Body of pancreas (tissue), 4 donors: ENCODE measurements around the gene ORAI1. TPM values are rescaled to one million over a fixed set of nuclear protein-coding genes. Genes with fewer than 3 reads are reported as not detected.
"Not testable (repeated sequence)": the region's sequence is repeated elsewhere in the genome, so short reads cannot be mapped to it uniquely, and the experiment has no call there.

ENCODE experiments used
- ATAC-seq: fragments of 150-250 bp; one replicate; pipeline ENCODE4 v1.9.1; 2016
- DNase-seq, 4 donors: peaks; one replicate each; pipeline ENCODE4 v3.0.0-alpha.2; 2019
- H3K27ac ChIP-seq, 4 donors: fragments of 200-600 bp; sonication (generic); 1 replicate in 3 of 4; 2 replicates in 1 of 4; pipeline versions ENCODE4 v1.5.1 to v1.6.1; 2016 to 2019; ENCODE audit warnings: mild to moderate bottlenecking in 1 of 4, mixed read lengths in 1 of 4, moderate library complexity in 1 of 4
- H3K27me3 ChIP-seq, 2 donors: fragments of 200-600 bp; sonication (generic); one replicate each; pipeline ENCODE4 v1.6.0; 2016; ENCODE audit warnings: mild to moderate bottlenecking in 1 of 2
- H3K36me3 ChIP-seq, 2 donors: fragments of 200-600 bp; sonication (generic); replicated peaks in 1 of 2; 2 replicates each; pipeline ENCODE4 v1.5.1; 2016; ENCODE audit warnings: low read depth in 2 of 2; ENCODE audit not compliant: insufficient read depth in 1 of 2
- H3K4me1 ChIP-seq: fragments of 200-600 bp; sonication (generic); one replicate; pipeline ENCODE4 v1.6.0; 2016
- H3K4me3 ChIP-seq, 2 donors: fragments of 200-600 bp; sonication (generic); 1 replicate in 1 of 2; 2 replicates in 1 of 2; pipeline ENCODE4 v1.5.1; 2016 to 2019
- H3K9me3 ChIP-seq, 3 donors: fragments of 200-600 bp; sonication (generic); 1 replicate in 2 of 3; 2 replicates in 1 of 3; pipeline ENCODE4 v1.5.1; 2016
- CTCF ChIP-seq, 7 experiments: fragments of 450-650 bp in 4 of 7; fragments of 200-600 bp in 3 of 7; sonication (generic) in 3 of 7; IDR thresholded peaks; one replicate each; pipeline ENCODE4 v1.5.1; 2016 to 2019; ENCODE audit warnings: antibody characterized with exemption in 7 of 7
- POLR2A ChIP-seq, 3 donors: fragments of 450-650 bp; IDR thresholded peaks; one replicate each; pipeline ENCODE4 v1.6.1; 2016; ENCODE audit warnings: antibody characterized with exemption in 3 of 3, mild to moderate bottlenecking in 2 of 3
- WGBS, 2 donors: methylation state at CpG; one replicate each; pipeline ENCODE4 v1.1.5; 2017; 5-methylcytosine and 5-hydroxymethylcytosine counted together
- intact Hi-C: fragments of 100-400 bp; cut with DNase I; formaldehyde crosslinking; loops from one replicate; pipeline ENCODE4 v1.15.1; 2023
- total RNA-seq, 2 donors: library from RNA; depleted of rRNA; stranded (reverse); fragments of >200 nt; gene quantifications; one replicate each; pipeline ENCODE4 v1.1.0, GENCODE V29; 2016

ORAI1 gene
- total RNA-seq, 2 donors from 2014 or later = 0.66 to 3.9 TPM

- Histone ChIP-seq H3K4me1 (peaks cover 20% of the 10 kb centered on the region), H3K9me3 (no peaks in the 10 kb centered on the region), H3K27ac (no peak overlapping the region), H3K27me3 (no peaks in the 10 kb centered on the region), H3K4me3 (no peak overlapping the region), H3K36me3 (no peaks in the 10 kb centered on the region)
- WGBS, 2 donors = 93 to 100% methylated on average over 3 to 5 of the region's 5 CpGs
- DNase-seq = no peak
- no peak for TF ChIP-seq CTCF (IDR thresholded peaks at IDR 0.05)
- no peak for TF ChIP-seq POLR2A (IDR thresholded peaks at IDR 0.05)
- no peak for ATAC-seq
- intact Hi-C loops = loop anchor here (5.0 kb wide), 1 partner anchor 129 kb away; no protein-coding TSS in a partner anchor
Measured at GRCh38 chr12:121676190-121676589, 49.9 kb downstream of the ORAI1 start.

- intact Hi-C loops = loop anchor here (5.0 kb wide), 1 partner anchor 131 kb away; no protein-coding TSS in a partner anchor
Measured at GRCh38 chr12:121678305-121678704, 52.0 kb downstream of the ORAI1 start.

GRCh38 chr12:121678716-121679300 lies 52.5 kb downstream of the ORAI1 start:
- 57 to 67% methylated on average over 6 to 9 of the region's 9 CpGs for WGBS, 2 donors
- peak overlapping the region in 3 of 4 donors; percentile 6 to 39 (median 21) for H3K27ac ChIP-seq
- TF ChIP-seq POLR2A (IDR thresholded peaks at IDR 0.05) = no peak
- TF ChIP-seq CTCF (IDR thresholded peaks at IDR 0.05) = no peak
- intact Hi-C loops = loop anchor here (5.0 kb wide), 1 partner anchor 132 kb away; no protein-coding TSS in a partner anchor
- H3K36me3 ChIP-seq = no peaks in the 10 kb centered on the region
- DNase-seq = no peak
- no peaks in the 10 kb centered on the region for H3K27me3 ChIP-seq
- ATAC-seq = no peak
- no peak overlapping the region for H3K4me3 ChIP-seq
- peaks cover 2% of the 10 kb centered on the region for H3K4me1 ChIP-seq
- no peaks in the 10 kb centered on the region for H3K9me3 ChIP-seq

More at GRCh38 chr12:121678305-121678704, 52.0 kb downstream of the ORAI1 start:
- peaks cover 7% of the 10 kb centered on the region for H3K4me1 ChIP-seq
- DNase-seq = no peak
- H3K27ac ChIP-seq = no peak overlapping the region
- ATAC-seq = no peak
- 77 to 80% methylated on average over 3 of the region's 3 CpGs for WGBS, 2 donors
- H3K9me3 ChIP-seq = no peaks in the 10 kb centered on the region
- no peak for TF ChIP-seq POLR2A (IDR thresholded peaks at IDR 0.05)
- TF ChIP-seq CTCF (IDR thresholded peaks at IDR 0.05) = no peak
- H3K36me3 ChIP-seq = no peaks in the 10 kb centered on the region
- no peak overlapping the region for H3K4me3 ChIP-seq
- H3K27me3 ChIP-seq = no peaks in the 10 kb centered on the region

- H3K36me3 ChIP-seq, H3K9me3 ChIP-seq, DNase-seq, H3K27me3 ChIP-seq, ATAC-seq, H3K4me1 ChIP-seq, H3K4me3 ChIP-seq: not testable (repeated sequence)
- 69 to 72% methylated on average over 13 of the region's 13 CpGs for WGBS, 2 donors
- intact Hi-C loops = loop anchor here (5.0 to 10.0 kb wide), 3 partner anchors 55 to 182 kb away; partner anchors contain the start of gene ORAI1
- peak overlapping the region in 3 of 4 donors; percentile 6 to 39 (median 21) for H3K27ac ChIP-seq
Measured at GRCh38 chr12:121679661-121680197, 53.4 kb downstream of the ORAI1 start.

GRCh38 chr12:121688966-121689365 lies 62.6 kb downstream of the ORAI1 start:
- H3K27me3 ChIP-seq = no peaks in the 10 kb centered on the region
- ATAC-seq = no peak
- H3K27ac ChIP-seq = no peak overlapping the region
- H3K4me3 ChIP-seq = no peak overlapping the region
- H3K9me3 ChIP-seq = no peaks in the 10 kb centered on the region
- TF ChIP-seq POLR2A (IDR thresholded peaks at IDR 0.05) (no peak), CTCF (IDR thresholded peaks at IDR 0.05) (no peak)
- H3K4me1 ChIP-seq = peaks cover 5% of the 10 kb centered on the region
- H3K36me3 ChIP-seq = no peaks in the 10 kb centered on the region
- intact Hi-C loops = loop anchor here (10.0 kb wide), 1 partner anchor 64 kb away; the partner anchor contains the start of gene ORAI1
- WGBS, 2 donors = 53 to 77% methylated on average over 3 of the region's 3 CpGs
- DNase-seq = no peak
